ENCODE data around the gene PRKCH. TPM values are rescaled to one million over a fixed set of nuclear protein-coding genes. Genes with fewer than 3 reads are reported as not detected.

PRKCH gene
- total RNA-seq, 1 donor from 2014 or later = 8.4 TPM

GRCh38 chr14:61467296-61467695, 145.9 kb downstream of the PRKCH start:
- no peak for DNase-seq (ENCODE audit: low read depth)
- no peak overlapping the region for H3K4me3 ChIP-seq (ENCODE audit: low read depth, low read length)
- H3K36me3 ChIP-seq (ENCODE audit: control insufficient read depth, insufficient read depth, low read length) = no peaks in the 10 kb centered on the region
- no peaks in the 10 kb centered on the region for H3K27me3 ChIP-seq (ENCODE audit: control insufficient read depth, insufficient read depth, low read length)
- TF ChIP-seq CTCF (IDR thresholded peaks at IDR 0.05; ENCODE audit: insufficient read depth, low read length, poor library complexity, severe bottlenecking) = no peak

GRCh38 chr14:61468063-61468825, 146.9 kb downstream of the PRKCH start:
- H3K27me3 ChIP-seq (ENCODE audit: control insufficient read depth, insufficient read depth, low read length) = no peaks in the 10 kb centered on the region
- no peak overlapping the region for H3K4me3 ChIP-seq (ENCODE audit: low read depth, low read length)
- no peak for TF ChIP-seq CTCF (IDR thresholded peaks at IDR 0.05; ENCODE audit: insufficient read depth, low read length, poor library complexity, severe bottlenecking)
- DNase-seq (ENCODE audit: low read depth) = no peak
- H3K36me3 ChIP-seq (ENCODE audit: control insufficient read depth, insufficient read depth, low read length) = no peaks in the 10 kb centered on the region

GRCh38 chr14:61469781-61470180, 148.4 kb downstream of the PRKCH start:
- no peak for TF ChIP-seq CTCF (IDR thresholded peaks at IDR 0.05; ENCODE audit: insufficient read depth, low read length, poor library complexity, severe bottlenecking)
- no peak overlapping the region for H3K4me3 ChIP-seq (ENCODE audit: low read depth, low read length)

GRCh38 chr14:61470261-61470960, 149.0 kb downstream of the PRKCH start:
- DNase-seq (ENCODE audit: low read depth) = peak; percentile 66
- TF ChIP-seq CTCF (IDR thresholded peaks at IDR 0.05; ENCODE audit: insufficient read depth, low read length, poor library complexity, severe bottlenecking) = peak; percentile 43
- Histone ChIP-seq H3K27me3 (ENCODE audit: control insufficient read depth, insufficient read depth, low read length) (no peaks in the 10 kb centered on the region), H3K4me3 (ENCODE audit: low read depth, low read length) (no peak overlapping the region), H3K36me3 (ENCODE audit: control insufficient read depth, insufficient read depth, low read length) (no peaks in the 10 kb centered on the region)

More at GRCh38 chr14:61469781-61470180, 148.4 kb downstream of the PRKCH start:
- DNase-seq (ENCODE audit: low read depth) = no peak
- no peaks in the 10 kb centered on the region for H3K27me3 ChIP-seq (ENCODE audit: control insufficient read depth, insufficient read depth, low read length)
- no peaks in the 10 kb centered on the region for H3K36me3 ChIP-seq (ENCODE audit: control insufficient read depth, insufficient read depth, low read length)

- H3K27me3 ChIP-seq (ENCODE audit: control insufficient read depth, insufficient read depth, low read length) = no peaks in the 10 kb centered on the region
- no peak for TF ChIP-seq CTCF (IDR thresholded peaks at IDR 0.05; ENCODE audit: insufficient read depth, low read length, poor library complexity, severe bottlenecking)
- DNase-seq (ENCODE audit: low read depth) = no peak
- no peak overlapping the region for H3K4me3 ChIP-seq (ENCODE audit: low read depth, low read length)
- H3K36me3 ChIP-seq (ENCODE audit: control insufficient read depth, insufficient read depth, low read length) = no peaks in the 10 kb centered on the region
Measured at GRCh38 chr14:61470961-61471293, 149.5 kb downstream of the PRKCH start.
